GM21381 (cell line): Measurements from ENCODE around the gene NID2.

Source experiments
- ATAC-seq: cut with Tn5 transposase; IDR thresholded peaks from one replicate; pipeline ENCODE4 v1.9.1; 2021; ENCODE audit warnings: mild to moderate bottlenecking, moderate library complexity; ENCODE audit not compliant: unreplicated experiment

Gene NID2

GRCh38 chr14:52068615-52069306 is at the start of gene NID2:
Gene NID2, minus strand, starts transcription at chr14:52069059. Its CDS starts 65 bp downstream, at chr14:52068994.
- ATAC-seq: no peak

- ATAC-seq: no peak
Observed at GRCh38 chr14:52117111-52117832, 48.4 kb upstream of the NID2 start.

- ATAC-seq: no peak
Observed at GRCh38 chr14:52115286-52115685, 46.4 kb upstream of the NID2 start.

GRCh38 chr14:52112336-52113018 is 43.6 kb upstream of the NID2 start:
- no peak for ATAC-seq

- no peak for ATAC-seq
Observed at GRCh38 chr14:52111583-52111982, 42.7 kb upstream of the NID2 start.

- no peak for ATAC-seq
Observed at GRCh38 chr14:52110441-52111086, 41.7 kb upstream of the NID2 start.

- ATAC-seq: no peak
Observed at GRCh38 chr14:52108823-52109222, 40.0 kb upstream of the NID2 start.

GRCh38 chr14:52106840-52107239 is 38.0 kb upstream of the NID2 start:
- ATAC-seq: no peak

GRCh38 chr14:52103416-52103815 is 34.6 kb upstream of the NID2 start:
- no peak for ATAC-seq

- ATAC-seq: no peak
Observed at GRCh38 chr14:52095794-52096193, 26.9 kb upstream of the NID2 start.

- ATAC-seq: no peak
Observed at GRCh38 chr14:52095336-52095735, 26.5 kb upstream of the NID2 start.

GRCh38 chr14:52094546-52095271 is 25.9 kb upstream of the NID2 start:
- no peak for ATAC-seq

- no peak for ATAC-seq
Observed at GRCh38 chr14:52091928-52092327, 23.1 kb upstream of the NID2 start.

GRCh38 chr14:52090936-52091335 is 22.1 kb upstream of the NID2 start:
- no peak for ATAC-seq

- ATAC-seq: no peak
Observed at GRCh38 chr14:52089218-52089617, 20.4 kb upstream of the NID2 start.

- no peak for ATAC-seq
Observed at GRCh38 chr14:52086711-52087110, 17.9 kb upstream of the NID2 start.

- ATAC-seq: no peak
Observed at GRCh38 chr14:52082903-52083302, 14.0 kb upstream of the NID2 start.

GRCh38 chr14:52081964-52082363 is 13.1 kb upstream of the NID2 start:
- ATAC-seq: no peak

- ATAC-seq: no peak
Observed at GRCh38 chr14:52080808-52081755, 12.2 kb upstream of the NID2 start.
